NCI-H2196 (cell line): ENCODE measurements around the gene CDK14.

Source experiments
- DNase-seq: peaks from one replicate; lab custom pipeline; 2025; ENCODE audit not compliant: unreplicated experiment; lab: John Stamatoyannopoulos, UW

CDK14 gene

GRCh38 chr7:91239772-91240171 lies 643.7 kb downstream of the CDK14 start:
- DNase-seq = no peak

- DNase-seq = no peak
Measured at GRCh38 chr7:91240376-91240941, 644.3 kb downstream of the CDK14 start.

- no peak for DNase-seq
Measured at GRCh38 chr7:91242097-91242844, 646.1 kb downstream of the CDK14 start.

DNA sequence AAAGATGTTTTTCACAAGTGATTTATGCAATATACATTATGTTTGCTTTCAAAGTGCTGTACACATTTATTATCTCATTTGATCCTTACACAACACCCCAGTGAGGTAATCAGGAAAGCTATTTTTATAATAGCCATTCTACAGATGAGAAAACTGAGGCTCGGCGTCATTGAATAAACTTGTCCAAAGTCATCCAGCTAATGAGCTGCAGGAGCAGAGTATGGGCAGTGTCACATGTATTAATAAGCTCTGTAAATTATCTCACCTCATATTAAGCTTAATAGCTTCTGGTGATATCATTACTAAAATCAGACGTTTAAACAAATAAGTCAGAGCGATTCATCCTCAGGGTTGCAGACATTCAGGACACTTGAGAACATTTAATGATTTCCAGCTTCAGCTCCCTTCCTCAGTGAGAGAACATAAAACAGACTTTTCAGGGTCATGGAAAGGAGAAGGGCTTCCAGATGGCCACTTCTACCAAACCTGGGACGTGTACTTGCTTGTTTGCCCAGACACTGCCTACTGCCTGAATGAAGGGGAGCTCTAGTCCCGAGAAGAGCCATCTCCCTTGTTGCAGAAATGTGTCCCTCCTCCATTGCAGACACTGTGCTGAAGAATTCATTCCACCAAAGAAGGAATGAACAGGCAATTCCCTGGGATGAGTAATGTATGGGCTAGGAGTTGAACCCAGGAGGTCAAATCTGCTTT lies 647.6 kb downstream of the CDK14 start:
- no peak for DNase-seq

- no peak for DNase-seq
Measured at GRCh38 chr7:91247500-91247899, 651.4 kb downstream of the CDK14 start.

- DNase-seq = no peak
Measured at GRCh38 chr7:91248996-91249395, 652.9 kb downstream of the CDK14 start.

- DNase-seq = no peak
Measured at GRCh38 chr7:91249506-91250233, 653.5 kb downstream of the CDK14 start.

- DNase-seq = no peak
Measured at GRCh38 chr7:91250706-91251105, 654.6 kb downstream of the CDK14 start.

- no peak for DNase-seq
Measured at GRCh38 chr7:91251877-91252276, 655.8 kb downstream of the CDK14 start.
